NB4 (cell line): ENCODE data around the gene TAB2.

Experiments
- CTCF ChIP-seq: IDR thresholded peaks from one replicate; pipeline ENCODE4 v1.5.1; 2012; ENCODE audit warnings: low read depth, low read length
- MYC ChIP-seq: IDR thresholded peaks from 2 replicates; pipeline ENCODE4 v1.6.1; 2011; ENCODE audit warnings: low read depth, low read length
- POLR2A ChIP-seq: IDR thresholded peaks from 2 replicates; pipeline ENCODE4 v1.6.1; 2011; ENCODE audit warnings: mild to moderate bottlenecking; ENCODE audit not compliant: insufficient read length; ENCODE audit errors: extremely low read depth

GRCh38 chr6:149334682-149335160 is 17.2 kb downstream of the TAB2 start:
- TF ChIP-seq CTCF (no peak), MYC (no peak), POLR2A (no peak)
